GM19463 (cell line): ENCODE data around the gene PAQR3.

Experiments
- ATAC-seq: cut with Tn5 transposase; IDR thresholded peaks from one replicate; pipeline ENCODE4 v1.9.1; 2021; ENCODE audit warnings: mild to moderate bottlenecking, moderate library complexity; ENCODE audit not compliant: unreplicated experiment

PAQR3 gene, protein sequence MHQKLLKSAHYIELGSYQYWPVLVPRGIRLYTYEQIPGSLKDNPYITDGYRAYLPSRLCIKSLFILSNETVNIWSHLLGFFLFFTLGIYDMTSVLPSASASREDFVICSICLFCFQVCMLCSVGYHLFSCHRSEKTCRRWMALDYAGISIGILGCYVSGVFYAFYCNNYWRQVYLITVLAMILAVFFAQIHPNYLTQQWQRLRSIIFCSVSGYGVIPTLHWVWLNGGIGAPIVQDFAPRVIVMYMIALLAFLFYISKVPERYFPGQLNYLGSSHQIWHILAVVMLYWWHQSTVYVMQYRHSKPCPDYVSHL

DNA sequence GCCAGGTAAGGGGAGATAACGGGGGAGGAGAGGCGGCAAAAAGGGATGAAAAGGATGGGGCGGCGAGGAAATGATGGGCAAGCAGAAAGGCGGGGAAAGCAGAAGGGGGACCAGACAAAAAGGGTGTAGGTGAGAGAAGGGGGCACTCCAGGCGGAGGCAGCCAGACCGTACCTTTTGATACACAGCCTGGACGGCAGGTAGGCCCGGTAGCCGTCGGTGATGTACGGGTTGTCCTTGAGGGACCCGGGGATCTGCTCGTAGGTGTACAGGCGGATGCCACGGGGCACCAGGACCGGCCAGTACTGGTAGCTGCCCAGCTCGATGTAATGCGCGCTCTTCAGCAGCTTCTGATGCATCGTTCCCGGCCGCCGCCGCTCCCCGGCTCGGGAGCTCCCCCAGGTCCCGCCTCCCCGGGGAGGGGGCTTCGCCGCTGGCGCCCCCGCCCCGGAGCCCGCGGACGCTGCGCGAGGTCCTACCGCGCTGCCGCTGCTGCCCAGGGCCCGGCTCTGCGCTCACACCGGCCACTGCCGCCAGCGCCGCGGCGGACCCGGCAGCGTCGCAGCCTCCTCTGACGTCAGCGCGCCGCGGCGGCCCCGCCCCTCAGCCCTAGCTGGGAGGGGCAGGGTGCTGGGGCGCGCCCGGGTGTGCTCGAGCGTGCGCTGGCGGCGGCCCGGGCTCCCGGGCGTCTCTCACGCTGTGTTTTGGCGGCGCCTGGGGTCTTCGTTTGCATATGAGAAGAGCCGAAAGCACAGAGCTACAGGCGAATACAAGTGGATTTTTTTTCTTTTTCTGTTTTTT lies at the start of gene PAQR3:
TSS of gene PAQR3 (minus strand) at position 571 of the 799 bp plus-strand sequence. CDS start at position 357, 214 bp downstream.
- ATAC-seq: peak; percentile 97

DNA sequence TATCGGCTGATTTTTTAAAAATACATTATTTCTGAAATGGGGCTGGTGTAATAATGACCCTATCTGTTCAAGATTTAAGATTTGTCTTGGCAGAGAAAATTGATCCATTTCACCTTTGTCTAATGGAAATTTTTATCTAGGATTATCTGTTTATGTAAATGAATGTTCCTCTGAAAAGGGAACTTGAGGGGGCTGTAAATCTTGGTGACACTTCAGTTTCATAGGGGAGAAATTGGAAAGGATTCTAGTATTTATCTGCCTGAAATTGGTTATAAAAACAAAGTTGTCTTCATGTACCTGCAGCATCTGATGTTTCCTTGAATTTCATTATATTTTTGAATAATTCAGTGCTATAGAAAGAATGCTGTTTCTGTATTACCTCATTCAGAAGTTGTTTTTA lies 48.4 kb upstream of the PAQR3 start:
- no peak for ATAC-seq

DNA sequence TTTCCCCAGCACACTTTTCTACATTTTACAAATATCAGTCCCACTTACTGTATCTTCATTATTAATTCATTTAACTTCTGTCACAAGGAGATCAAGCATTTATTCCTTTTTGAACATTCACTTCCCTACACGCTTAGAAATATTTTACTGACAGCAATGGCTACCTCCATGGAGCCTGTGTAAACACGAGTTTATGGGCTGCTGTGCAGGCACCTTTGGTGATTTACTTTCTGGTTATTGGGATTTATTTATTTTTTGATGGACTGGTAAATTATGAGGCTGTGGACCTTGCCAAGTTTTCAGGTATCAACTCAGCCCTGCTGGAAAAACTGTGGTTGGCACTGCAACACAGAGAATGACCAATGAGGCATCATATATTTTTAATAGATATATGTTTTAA lies 45.4 kb upstream of the PAQR3 start:
- ATAC-seq: no peak

DNA sequence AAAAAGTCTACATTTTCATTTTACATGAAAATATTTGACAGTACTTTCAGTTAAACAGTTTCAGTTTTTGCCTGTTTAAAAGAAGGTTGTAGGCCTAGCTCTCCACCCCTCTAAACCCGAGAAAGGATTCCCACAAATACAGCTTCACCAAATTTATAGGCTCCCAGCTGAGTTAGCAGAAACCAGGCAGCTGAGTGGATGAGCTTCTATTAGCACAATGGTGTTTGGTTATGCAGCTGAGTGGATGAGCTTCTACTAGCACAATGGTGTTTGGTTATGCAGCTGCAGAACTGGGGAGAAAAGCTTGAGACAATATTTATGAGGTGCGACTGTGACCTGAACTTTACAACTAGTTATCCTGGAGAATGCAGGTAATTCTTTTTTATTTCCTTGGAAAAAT lies 36.6 kb upstream of the PAQR3 start:
- no peak for ATAC-seq

DNA sequence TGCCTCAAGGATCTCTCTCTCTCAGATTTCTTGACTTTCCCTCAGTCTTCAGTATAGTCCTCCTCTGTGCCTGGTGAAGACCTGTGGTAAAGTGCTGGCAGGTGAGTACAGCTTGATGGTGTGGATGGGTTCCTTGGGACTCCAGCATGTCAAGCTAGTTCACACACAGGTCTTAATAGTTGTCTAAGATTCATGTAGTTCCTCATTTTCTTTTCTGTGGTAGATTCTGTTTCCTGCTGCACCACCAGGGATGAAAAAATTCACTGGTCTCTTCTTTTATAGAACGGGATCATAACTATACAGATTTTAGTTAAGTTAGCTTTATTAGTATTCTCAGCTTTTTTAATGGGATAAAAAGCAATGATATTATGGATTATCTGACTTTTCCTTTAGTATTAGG lies 32.5 kb upstream of the PAQR3 start:
- no peak for ATAC-seq

DNA sequence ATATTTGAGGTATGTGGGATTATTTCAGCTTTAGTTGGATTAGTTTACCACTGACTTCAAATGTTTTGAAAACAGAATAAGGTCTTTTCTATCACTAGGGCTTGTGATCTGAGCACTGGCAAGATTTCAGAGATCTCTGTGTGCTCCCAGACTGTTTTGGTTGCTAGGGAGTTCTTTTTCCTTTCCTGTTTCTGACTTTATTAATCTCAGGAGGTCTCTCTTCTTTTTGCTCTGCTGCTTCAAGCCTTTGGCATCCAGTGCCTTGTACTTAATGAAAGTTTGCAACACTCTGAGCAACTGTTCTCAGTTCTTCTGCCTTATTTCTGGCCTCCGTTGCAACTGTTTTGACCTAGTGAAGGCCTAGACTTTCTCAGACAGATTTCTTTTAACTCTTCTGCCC lies 32.1 kb upstream of the PAQR3 start:
- no peak for ATAC-seq

DNA sequence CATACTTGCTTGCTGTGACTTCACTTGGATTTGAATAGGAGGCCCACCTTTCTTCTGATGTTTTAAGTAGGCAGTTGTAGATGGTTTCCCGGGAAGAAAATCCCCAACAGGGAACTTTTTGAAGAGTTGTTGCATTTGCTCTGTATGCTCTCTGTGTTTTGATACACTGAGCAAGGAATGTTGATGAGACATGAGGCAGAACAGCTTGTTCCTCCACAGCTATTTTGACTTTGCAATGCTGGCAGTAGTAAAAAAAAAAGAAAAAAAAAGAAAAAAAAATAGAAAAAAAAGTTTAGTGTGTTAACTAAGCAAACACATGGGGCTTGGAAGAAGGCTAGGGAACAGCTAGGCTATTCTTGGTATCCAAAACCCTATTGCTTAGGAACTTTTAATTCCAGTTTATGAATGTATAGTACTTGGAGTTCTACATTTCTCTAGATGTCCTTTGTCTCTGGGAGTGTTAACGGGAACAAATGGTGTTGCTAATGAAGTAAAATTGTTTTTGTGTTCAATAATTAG lies 23.4 kb upstream of the PAQR3 start:
- ATAC-seq: no peak

DNA sequence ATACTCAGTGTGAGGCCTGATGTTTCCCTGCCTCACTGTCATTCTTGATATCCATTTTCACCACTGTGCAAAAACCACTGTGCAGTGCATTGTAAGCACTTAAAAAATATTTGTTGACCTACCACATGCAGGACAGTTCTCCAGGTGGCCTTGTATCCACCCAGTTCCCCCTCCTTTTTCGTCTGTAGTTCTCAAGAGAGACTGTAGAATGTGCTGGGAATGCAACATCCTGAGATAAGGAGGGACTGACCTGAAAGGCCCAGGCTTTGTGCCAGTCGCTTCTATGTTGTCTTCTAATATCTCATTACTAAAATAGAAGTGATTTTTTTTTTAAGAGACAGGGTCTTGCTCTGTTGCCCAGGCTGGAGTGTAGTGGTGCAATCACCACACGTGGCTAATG lies 21.7 kb upstream of the PAQR3 start:
- ATAC-seq: no peak

DNA sequence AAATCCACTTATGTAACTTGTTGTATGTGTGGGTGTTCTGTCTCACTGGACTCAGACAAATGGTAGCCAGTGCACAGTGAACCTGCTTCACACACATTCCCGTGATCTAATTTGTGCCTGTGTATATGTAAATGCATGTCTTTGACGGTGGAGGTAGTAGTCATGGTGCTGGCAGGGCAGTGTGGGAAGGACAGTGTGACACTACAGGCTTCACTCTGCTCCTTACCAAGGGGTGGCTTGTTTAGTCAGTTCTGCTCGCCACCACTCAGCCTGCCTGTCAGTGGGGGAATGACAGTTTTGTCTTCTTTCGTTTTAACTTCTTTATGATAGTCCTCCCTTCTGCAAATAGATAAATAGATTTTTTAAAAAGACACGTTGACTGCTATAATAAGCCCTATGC lies 17.7 kb upstream of the PAQR3 start:
- no peak for ATAC-seq

DNA sequence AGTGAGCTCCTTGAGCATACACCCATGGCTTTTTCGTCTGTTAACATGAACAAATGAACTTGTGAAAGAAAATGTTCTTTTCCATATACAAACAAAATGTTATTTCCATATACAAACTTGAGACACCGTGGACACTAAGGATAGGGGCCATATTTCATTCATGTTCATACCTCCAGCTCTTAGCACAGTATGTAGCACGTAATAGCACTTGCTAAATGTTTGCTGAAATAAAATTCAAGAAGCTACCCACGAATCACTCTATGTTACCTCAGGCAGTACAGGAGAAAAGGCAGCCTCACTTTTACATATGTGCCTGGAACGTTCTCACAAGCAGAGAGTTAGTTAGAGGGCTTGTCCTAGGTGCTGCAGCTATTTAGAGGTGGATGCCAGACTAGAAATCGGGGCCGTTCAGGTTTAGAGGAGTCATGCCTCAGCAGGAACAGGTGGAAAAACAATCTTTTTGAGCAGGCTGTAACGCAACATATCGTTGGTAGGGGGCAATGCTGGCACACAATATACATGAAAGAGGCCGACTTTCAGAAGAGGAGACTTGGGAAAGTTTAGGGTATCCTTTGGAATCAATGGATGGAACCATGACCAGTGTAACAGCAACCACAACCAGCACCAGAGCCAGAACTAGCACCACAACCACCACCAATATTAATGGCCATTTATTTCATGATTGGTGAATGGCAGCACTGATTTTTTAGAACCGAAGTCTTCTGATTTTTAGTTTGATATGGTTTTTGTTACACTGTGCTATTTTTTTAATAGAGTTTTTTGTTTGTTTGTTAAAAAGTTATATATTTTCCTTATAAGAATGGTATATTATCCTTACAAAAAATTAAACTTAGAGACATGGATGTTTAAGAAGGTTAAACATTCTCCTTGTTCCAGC lies 14.8 kb upstream of the PAQR3 start:
- ATAC-seq: no peak

DNA sequence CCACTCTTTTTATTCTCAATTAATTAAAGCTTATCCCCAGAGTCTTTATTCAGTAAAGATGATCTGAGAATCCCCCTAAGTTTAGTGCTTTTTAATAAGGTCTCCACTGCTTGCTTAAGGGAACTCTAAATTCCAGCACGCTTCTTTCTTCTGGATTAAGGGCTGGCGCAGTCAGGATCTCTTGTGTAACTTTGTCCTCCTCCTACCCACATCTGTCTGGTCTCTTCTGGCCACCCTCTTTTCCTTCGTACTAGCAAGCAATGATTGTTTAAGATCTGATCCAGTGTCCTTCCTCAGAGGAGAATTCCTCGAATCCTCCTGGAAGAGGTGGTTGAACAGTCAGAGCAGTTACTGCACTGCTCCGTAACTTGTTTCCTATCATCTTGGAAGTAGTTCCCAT lies 14.0 kb upstream of the PAQR3 start:
- no peak for ATAC-seq

DNA sequence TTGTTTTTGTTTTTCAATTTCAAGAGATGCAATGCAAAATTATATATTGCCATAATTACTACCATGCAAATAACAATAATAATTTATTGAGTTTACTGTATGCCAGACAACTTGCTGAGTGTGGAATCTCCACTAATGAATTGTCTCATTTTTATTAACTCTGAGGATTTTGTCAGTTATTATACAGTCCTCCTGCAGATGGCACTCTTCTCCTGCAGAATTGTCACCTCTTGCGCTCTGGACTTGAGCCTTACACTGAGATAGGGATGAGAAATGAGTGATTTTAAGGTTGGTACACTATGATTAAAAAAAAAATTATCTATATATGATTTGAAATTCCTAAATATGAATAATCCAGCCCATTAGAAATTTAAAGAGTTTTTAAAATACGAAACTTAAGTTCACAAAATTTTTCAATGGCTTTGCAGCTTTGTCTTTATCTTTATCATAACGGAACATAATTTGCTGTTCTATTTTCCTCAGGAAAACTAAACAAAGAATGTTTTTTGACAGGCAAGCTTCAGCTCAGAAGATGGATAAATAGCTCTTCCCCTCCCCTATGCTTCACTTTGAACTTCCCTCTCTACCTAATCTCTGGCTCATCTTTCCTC lies 12.7 kb upstream of the PAQR3 start:
- peak; percentile 67 for ATAC-seq

DNA sequence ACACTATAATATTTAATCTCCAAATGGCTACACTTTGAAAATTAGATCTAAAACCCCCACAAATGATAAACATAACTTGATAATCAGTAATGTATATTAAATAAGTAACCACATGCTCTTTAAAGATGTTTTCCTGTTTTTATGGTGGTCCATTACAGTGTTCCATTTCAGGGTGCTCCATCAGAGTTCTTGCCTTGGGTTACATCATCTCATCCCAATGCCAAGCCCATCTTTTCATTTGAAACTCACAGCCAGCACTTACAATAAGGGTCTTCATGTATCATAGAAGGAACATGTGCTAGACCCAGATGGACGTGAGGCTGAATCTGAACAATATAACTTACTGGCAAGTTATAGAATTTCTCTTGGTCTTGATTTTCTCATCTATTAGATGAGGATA lies 10.5 kb upstream of the PAQR3 start:
- no peak for ATAC-seq

DNA sequence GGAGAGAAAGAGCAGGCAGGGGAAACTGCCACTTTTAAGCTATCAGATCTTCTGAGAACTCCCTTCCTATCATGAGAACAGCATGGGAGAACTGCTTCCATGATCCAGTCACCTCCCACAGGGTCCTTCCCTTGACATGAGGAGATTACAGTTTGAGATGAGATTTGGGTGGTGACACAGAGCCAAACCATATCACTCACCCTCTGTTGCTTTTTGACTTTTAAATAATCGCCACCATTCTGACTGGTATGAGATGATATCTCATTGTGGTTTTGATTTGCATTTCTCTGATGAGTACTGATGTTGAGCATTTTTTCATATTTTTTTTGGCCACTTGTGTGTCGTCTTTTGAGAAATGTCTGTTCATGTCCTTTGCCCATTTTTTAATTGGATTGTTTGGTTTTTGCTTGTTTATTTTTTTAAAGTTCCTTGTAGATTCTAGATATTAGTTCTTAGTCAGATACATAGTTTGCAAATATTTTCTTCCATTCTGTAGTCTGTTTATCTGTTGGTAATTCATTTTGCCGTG lies 6.5 kb upstream of the PAQR3 start:
- no peak for ATAC-seq

DNA sequence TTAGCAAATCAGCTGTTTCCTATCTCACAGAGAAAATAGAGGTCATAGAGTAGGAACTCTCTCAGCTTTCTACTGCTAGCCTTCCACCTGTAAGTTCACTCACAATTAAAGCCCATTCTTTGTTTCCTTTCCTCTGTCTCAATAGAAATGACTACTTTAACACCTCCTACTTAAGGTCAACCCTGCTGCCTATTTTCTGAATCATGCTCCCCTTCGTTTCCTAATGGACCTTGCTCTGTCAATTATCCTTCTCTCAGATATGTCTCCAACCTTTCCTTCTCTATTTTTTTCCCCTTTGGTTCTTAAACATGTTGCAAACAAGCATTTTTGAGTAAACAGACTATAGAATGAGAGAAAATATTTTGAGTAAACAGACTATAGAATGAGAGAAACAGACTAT lies 5.1 kb upstream of the PAQR3 start:
- no peak for ATAC-seq

DNA sequence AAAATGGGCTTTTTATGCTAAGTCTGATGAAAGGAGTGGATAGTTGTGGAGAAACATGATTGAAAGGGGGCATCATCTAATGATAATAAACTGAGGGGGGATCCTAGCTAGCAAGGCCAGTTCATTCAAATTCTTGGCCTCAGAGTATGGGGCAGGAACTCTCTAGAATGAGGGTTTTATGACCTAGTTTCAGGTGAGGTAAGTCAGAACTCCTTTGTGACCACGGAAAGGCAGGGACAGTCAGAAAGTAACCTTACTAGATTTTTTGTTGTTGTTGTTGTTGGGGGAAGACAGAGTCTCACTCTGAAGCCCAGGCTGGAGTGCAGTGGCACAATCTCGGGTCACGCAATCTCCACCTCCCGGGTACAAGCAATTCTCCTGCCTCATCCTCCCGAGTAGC lies 1.5 kb upstream of the PAQR3 start:
- no peak for ATAC-seq

DNA sequence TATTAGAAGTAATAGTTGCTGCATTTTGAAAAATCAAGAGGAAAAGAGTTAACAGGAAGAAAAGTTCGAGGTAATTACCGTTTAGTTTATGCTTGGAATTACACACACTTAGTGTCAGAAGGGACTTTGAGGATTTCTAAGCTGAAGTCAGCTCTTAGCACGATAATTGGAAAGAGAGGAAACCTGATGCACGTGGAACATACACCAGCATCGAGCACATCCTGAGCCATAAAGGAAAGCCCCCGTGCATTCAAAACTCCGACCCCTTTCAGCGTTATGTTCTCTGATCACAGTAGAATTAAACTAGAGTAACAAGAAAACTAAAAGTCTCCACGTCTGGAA lies 400 bp upstream of the PAQR3 start:
- ATAC-seq: peak; percentile 7

DNA sequence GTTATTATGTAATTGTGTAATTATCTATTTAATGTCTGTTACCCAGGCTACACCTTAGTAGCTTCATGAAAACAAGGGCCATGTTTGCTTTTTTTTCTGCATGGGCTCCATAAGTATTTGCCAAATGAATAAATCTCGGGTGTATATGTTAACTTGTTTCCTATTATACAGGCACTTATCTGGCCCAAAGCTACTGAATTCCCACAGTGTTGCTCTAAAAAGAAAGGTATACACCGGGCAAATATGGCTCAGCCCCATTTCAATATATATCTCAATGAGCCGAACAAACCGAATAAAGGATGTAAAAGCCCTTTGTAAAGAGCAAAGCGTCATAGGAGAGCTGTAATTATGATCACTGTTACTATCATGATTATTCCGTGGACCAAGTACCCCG lies 767 bp downstream of the PAQR3 start:
- no peak for ATAC-seq

DNA sequence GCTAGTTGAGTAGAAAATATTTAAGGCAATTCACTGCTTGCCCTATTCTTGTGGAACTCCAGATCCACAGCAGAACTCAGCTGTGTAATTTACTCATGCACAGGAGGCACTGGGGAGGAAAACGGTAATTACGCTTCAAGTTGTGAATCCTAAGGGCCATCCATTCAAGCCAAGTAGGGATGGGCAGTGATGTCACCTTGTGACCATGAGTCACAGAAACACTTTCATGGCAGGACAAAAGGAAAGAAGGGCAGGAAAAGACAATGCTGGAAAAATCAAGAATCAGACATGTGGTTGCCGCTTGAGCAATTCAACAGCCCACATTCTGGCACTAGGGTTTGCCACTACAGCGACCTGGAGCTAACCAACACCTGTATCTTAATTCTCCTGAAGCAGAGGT lies 1.4 kb downstream of the PAQR3 start:
- no peak for ATAC-seq

DNA sequence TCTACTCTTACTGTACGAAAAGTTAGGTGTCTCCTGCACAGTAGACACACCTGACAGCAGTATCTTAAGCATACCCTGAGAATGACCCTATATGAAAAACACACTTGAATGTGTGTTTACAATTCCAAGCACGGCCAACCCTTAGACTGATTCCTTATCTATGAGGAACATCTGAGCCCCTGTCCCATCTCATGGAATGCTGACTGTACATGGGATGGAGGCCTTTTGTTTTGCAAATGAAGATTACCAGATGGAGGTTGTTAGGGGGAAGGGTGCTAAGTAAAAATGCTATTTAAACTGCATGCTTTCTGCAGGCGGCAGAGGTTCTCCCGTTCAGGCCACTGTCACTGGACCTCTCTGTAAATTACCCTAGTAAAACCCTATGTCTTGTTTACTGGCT lies 2.2 kb downstream of the PAQR3 start:
- ATAC-seq: no peak
